TTC549 (cell line): ENCODE data around the gene DQX1.

Experiments used
- FAIRE-seq: peaks from 2 replicates; lab custom pipeline; 2012; peaks lifted over from hg19 to GRCh38; lab: Jason Lieb, UNC

DQX1 gene

GRCh38 chr2:74553892-74554819, 28.1 kb upstream of the DQX1 start, which contains the start of the genes DOK1 and LOXL3:
Gene DOK1, plus strand, starts transcription at chr2:74554720. Its CDS starts 35 bp downstream, at chr2:74554755.
Gene LOXL3, minus strand, starts transcription at chr2:74553942. Its CDS starts 1,308 bp downstream, at chr2:74552634.
- no peak for FAIRE-seq

DNA sequence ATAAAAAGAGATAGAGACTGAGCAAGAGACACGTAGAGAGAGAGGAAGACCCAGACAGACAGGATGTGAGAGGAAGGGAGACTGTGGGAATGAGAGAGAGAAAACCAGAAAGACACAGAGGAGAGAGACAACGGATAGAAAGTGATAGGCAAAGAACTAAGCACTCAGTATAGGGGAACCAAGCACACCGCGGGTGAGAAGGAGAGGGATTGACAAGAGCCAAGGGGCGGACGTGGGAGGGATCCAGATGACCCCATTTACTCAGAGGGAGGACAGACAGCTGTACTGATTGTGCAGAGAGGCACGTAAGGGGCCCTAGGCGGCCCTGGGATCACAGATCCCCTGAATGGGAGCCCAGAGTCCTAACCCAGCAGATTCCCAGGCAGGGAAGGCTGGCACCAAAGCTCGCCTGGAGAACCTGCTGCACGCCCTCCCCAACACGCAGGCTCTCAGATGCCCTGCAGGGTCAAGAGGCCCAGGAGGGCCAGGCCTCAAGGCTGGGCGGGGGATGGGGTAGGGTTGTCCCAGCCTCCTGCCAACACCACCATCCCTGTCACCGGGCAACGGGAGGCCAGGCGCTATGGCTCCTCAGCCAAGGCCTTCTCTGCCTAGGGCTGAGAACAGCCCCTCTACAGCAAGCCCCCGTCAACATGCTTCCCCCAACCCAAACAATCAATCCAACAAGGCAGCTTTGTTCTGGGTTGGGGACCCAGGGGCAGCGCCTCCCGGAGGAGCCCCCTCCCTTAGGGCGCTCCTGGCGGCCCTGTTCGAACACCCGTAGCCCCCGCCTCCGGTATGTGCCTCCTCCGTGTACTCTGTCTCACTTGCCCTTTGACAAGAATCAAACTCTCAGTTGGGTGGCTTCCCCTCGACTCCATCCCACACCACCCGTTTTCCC, 27.1 kb upstream of the DQX1 start:
- no peak for FAIRE-seq

- FAIRE-seq = no peak
These were observed 26.2 kb upstream of the DQX1 start for GRCh38 chr2:74551942-74552913.

DNA sequence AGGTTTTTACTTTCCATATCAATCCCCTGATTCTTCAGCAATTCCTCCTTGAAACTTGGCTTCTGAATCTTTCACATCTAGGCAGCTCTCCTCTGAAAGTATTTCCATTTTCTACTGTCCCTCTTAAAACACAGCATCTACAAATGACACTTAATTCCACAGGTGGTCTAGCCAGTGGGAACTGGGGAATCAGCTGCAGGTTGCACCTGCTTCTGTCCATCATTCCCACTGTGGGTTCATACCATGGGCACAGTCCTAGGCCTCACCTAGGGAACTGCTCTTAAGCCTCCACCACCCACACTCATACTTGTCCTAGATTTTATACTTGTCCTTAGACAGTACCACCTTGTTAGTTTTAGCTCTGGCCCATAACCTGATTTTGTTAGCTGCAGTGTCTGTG, 25.5 kb upstream of the DQX1 start:
- no peak for FAIRE-seq

GRCh38 chr2:74550231-74550630, 24.2 kb upstream of the DQX1 start:
- no peak for FAIRE-seq

DNA sequence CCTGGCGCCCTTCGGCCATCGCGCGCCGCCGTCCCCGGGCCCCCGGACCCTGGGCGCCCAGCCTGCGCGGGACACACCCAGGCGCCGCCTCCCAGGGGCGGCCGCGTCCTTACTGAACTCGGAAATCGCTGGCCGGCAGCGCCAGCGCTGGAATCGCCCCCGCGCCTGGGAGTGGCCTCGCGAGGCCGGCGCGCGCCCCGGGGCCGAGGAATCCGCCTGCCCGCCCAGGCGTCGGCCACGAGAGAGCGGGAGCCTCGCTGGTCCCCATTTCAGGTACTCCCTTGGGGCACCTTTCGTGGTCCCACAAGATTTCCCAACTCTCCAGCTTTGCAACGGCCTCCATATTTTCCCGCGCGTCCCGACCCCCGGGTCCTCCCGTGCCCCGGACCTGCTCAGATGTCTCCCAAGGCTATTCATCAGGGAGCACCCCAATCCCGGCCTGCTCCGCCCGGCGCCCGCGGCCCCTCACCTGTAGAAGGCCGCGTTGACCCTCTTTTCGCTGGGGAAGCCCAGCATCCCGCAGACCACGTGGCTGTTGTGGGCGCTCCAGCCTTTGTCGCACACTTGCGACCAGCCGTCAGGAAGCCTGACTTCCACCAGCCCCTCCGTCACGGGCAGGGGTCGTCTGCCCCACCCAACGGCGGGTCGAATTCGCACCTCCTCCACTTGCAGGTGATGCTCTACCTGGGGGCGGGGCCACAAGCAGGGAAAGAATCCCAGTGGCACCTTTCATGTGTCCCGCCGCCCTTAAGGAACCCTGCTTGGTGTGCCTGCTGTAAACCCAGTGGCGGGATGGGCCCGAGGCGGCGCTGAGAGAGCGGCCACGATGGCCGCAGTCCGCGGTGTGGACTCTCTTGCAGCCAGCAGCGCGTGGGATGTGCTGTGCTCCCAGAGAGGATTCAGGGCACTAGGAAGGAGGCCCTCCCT, 23.1 kb upstream of the DQX1 start:
- no peak for FAIRE-seq

DNA sequence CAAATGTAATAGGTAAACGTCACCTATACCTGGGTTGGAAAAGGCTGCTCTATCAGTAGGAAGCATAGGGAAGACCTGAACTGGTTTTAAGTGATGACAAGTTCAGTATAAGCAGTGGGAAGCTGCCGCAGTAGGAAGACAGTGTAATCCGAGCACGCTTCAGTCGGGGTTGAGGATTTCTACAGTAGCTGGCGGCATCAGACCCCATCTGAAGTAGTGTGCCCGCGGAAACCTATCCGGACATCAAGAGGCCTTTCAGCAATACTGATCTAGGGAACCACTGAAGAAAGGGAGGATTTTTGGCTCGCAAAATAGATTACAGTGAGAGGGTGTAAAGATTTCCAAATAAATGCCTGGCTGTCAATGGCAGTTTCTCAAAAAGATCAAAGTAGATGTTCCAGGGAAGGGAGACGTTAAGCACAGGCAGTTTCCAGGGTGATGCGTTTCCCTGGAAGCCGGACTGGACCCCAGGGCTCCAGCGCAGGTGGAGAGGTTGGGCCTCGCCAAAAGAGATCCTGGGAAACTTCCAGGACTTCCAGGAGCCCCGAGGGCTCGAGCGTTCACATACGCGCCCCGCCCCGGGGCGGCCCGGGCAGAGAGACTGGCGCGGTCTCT, 22.4 kb upstream of the DQX1 start:
- no peak for FAIRE-seq

DNA sequence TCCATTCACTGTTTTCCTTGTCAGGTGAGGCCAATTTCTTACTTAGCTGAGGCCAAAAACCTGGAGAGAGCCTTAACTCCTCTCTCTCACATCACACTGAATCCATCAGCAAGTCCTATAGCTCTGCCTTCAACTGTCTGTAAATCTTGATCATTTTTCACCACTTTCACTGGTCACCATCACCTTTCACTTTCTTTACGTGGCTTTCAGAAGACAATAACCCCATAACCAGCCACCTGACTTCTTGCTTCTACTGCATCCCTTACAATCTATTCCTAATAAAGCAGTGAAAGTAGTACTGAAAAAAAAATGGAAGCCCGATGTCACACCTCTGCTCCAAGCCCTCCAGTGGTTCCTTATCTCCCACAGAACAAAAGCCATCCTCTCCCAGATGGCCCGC, 20.0 kb upstream of the DQX1 start:
- no peak for FAIRE-seq

- FAIRE-seq = no peak
These were observed 18.6 kb upstream of the DQX1 start for GRCh38 chr2:74544634-74545033.

DNA sequence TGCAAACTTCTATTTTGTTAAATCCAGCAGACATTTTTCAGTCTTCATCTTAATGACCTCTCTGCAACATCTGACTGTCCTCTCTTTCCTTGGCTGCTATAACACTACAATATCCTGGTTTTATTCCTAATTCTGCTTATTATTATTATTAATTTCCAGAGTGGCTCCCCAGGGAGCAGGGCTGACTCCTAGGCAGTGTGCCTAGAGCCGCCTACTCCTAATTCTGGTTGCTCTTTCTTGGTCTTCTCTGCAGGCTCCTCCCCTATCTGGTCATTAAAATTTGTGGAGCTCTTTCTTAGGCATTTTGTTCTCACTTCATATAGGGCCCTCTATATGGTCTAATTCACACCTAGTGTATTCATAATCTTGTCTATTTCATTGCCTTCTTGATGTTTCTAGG, 16.9 kb upstream of the DQX1 start:
- FAIRE-seq = no peak

GRCh38 chr2:74540291-74540690, 14.3 kb upstream of the DQX1 start:
- FAIRE-seq = no peak

DNA sequence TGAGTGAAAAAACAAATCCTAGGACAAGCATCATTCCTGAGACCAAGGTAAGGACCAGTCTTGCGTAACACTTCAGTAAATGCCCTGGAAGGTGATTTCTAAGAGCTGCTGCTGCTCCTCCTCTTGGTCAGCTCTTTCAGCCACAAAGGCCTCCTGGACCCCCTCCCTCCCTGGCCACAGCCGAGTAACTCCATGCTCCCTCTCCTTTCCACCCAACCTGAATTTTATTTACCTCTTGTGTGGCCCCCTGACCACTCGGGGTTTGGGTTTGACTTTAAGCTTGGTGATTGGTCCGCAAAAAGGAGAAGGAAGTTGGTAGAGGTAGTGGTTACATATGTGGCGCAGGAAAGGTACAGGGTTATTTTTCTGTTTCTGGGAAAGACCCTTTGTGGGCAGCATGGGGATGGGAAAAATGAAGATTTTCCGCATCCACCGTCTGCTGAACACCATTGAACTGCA, 12.9 kb upstream of the DQX1 start:
- FAIRE-seq = no peak

DNA sequence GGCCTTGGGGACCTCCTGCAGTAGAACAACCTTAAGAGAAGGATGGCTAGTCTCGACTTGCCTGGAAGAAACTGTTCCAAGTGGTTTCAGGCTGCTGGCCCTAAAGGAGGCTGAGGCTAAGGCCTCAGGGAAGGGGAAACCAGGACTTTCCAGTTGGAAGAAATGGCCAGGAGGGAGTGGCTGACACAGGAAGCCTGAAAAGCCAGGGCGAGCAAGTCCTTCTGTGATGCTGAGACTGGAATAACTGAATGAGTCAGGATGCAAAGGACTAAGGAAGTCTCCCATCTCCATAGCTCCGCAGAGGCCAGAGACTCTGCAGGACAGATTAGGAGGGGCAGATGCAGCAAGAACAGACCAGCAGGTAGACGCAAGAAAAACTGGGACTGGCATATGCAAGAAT, 11.1 kb upstream of the DQX1 start:
- no peak for FAIRE-seq

GRCh38 chr2:74536166-74536950, 10.3 kb upstream of the DQX1 start:
- no peak for FAIRE-seq

GRCh38 chr2:74535440-74535965, 9.5 kb upstream of the DQX1 start:
- no peak for FAIRE-seq

DNA sequence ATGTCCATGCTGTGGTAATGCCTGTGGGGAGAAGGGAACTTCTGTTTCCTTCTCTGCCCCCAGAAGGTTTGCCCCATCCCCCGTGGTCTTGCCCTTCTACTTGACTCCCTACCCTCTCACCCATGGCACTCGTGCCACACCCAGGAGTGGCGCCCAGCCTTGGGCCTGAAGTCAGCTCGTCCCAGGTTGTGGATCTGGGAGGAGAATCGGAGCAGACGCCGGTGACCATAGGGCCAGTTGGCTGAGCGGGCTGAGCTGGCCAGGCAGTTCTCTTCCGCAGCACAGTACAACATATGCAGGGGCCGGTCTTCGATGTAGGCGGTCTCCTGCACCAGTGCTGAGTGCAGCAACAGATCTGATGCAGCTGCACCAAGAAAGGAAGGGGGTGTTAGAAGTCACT, 8.4 kb upstream of the DQX1 start:
- FAIRE-seq = no peak

DNA sequence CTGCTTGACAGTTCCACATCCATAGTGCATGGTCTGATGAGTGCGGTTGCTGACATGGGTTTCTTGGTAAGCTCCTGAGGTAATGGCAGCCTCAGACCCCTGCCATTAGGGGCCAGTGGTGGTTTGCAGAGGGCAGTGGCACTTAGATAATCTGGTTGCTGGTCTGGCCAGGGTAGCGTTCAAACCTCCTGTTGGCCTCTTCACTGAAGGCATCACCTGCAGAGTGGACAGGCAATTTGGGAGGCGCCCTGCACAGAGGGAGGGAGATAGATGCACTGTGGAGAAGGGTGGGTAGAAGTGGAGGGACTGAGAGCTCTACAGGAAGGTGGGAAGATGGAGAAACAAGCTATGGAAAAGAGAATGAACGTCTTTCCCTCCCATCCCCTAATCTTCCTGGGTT, 7.4 kb upstream of the DQX1 start:
- FAIRE-seq = no peak

DNA sequence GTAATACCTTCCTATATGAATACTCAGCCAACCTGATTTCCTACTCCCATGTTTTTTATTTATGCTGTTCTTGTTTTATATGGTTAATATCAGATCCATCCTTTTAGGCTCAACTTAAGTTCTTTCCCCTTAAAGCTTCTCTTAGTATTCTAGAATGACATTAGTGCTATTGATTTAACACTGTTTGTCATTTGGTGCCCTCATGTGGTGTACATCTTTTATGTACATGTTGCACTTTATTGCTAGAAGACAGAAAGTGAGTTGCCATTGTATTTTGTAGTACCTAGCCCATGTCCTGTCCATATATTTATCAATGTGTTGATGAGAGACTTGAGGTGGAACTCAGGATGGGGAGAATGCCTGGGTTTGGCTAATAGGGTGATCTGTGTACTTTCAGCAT, 6.2 kb upstream of the DQX1 start:
- peak; percentile 84 for FAIRE-seq

GRCh38 chr2:74531666-74532065, 5.6 kb upstream of the DQX1 start:
- FAIRE-seq = no peak
